HL-60 (cell line): ENCODE data around the gene COL20A1.

Experiments used
- DNase-seq, 2 experiments: peaks; one replicate each; pipeline ENCODE4 v3.0.0-alpha.2; 2010 to 2020; ENCODE audit warnings: low read depth in 1 of 2, low spot score in 1 of 2
- H3K27ac ChIP-seq: fragments of 250-450 bp; sonication (Bioruptor Pico); replicated peaks from 2 replicates; pipeline ENCODE4 v1.5.1; 2020; ENCODE audit warnings: mild to moderate bottlenecking, moderate library complexity
- H3K27me3 ChIP-seq: fragments of 250-450 bp; sonication (Bioruptor Pico); 2 replicates; pipeline ENCODE4 v1.5.1; 2021; ENCODE audit warnings: mild to moderate bottlenecking, moderate library complexity; ENCODE audit not compliant: insufficient read depth, poor library complexity, severe bottlenecking
- H3K4me3 ChIP-seq: replicated peaks from 2 replicates; pipeline ENCODE4 v1.5.1; 2011; ENCODE audit warnings: mild to moderate bottlenecking, control low read depth, low read length; ENCODE audit not compliant: insufficient read depth
- CTCF ChIP-seq: IDR thresholded peaks from one replicate; pipeline ENCODE4 v1.5.1; 2011; ENCODE audit warnings: low read length, control low read depth, inconsistent platforms; ENCODE audit not compliant: insufficient read depth
- GABPA ChIP-seq: IDR thresholded peaks from 2 replicates; pipeline ENCODE4 v1.6.1; 2012; ENCODE audit warnings: low read depth
- POLR2AphosphoS5 ChIP-seq: IDR thresholded peaks from 2 replicates; pipeline ENCODE4 v1.6.1; 2012; ENCODE audit warnings: low read depth
- REST ChIP-seq: IDR thresholded peaks from 2 replicates; pipeline ENCODE4 v1.6.1; 2012; ENCODE audit warnings: low read depth; ENCODE audit not compliant: insufficient replicate concordance
- SPI1 ChIP-seq: IDR thresholded peaks from 2 replicates; pipeline ENCODE4 v1.6.1; 2012; ENCODE audit warnings: low read depth, mild to moderate bottlenecking, borderline replicate concordance

COL20A1 gene

GRCh38 chr20:63285636-63286615 lies 7.1 kb upstream of the COL20A1 start:
- H3K4me3 ChIP-seq = no peak overlapping the region
- TF ChIP-seq REST (no peak), POLR2AphosphoS5 (no peak), CTCF (no peak), SPI1 (no peak), GABPA (no peak)
- no peaks in the 10 kb centered on the region for H3K27me3 ChIP-seq
- no peak overlapping the region for H3K27ac ChIP-seq
- DNase-seq = no peak

- H3K4me3 ChIP-seq = no peak overlapping the region
- DNase-seq = no peak
- H3K27me3 ChIP-seq = no peaks in the 10 kb centered on the region
- H3K27ac ChIP-seq = no peak overlapping the region
- TF ChIP-seq GABPA = no peak
- no peak for TF ChIP-seq SPI1
These were observed 5.9 kb upstream of the COL20A1 start for GRCh38 chr20:63286781-63287696.

- no peak for DNase-seq
These were observed 5.0 kb upstream of the COL20A1 start for GRCh38 chr20:63287697-63288580.

More at GRCh38 chr20:63287697-63288580, 5.0 kb upstream of the COL20A1 start:
- H3K27ac ChIP-seq = no peak overlapping the region
- no peaks in the 10 kb centered on the region for H3K27me3 ChIP-seq
- TF ChIP-seq REST = no peak
- TF ChIP-seq SPI1 = no peak
- TF ChIP-seq POLR2AphosphoS5 = no peak
- TF ChIP-seq CTCF = no peak
- no peak for TF ChIP-seq GABPA
- H3K4me3 ChIP-seq = no peak overlapping the region
